Cardiac atrium fibroblast (primary cell): ENCODE data around the gene ADM2. TPM values are rescaled to one million over a fixed set of nuclear protein-coding genes. Genes with fewer than 3 reads are reported as not detected.

ENCODE experiments used
- total RNA-seq: library from RNA; depleted of rRNA; stranded (reverse); fragments of >200 nt; gene quantifications from 2 replicates; pipeline ENCODE4 v1.2.3, GENCODE V29; 2015

The ADM2 gene, protein sequence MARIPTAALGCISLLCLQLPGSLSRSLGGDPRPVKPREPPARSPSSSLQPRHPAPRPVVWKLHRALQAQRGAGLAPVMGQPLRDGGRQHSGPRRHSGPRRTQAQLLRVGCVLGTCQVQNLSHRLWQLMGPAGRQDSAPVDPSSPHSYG
- total RNA-seq, result 10.2 and 10.8 TPM in 2 replicates

DNA sequence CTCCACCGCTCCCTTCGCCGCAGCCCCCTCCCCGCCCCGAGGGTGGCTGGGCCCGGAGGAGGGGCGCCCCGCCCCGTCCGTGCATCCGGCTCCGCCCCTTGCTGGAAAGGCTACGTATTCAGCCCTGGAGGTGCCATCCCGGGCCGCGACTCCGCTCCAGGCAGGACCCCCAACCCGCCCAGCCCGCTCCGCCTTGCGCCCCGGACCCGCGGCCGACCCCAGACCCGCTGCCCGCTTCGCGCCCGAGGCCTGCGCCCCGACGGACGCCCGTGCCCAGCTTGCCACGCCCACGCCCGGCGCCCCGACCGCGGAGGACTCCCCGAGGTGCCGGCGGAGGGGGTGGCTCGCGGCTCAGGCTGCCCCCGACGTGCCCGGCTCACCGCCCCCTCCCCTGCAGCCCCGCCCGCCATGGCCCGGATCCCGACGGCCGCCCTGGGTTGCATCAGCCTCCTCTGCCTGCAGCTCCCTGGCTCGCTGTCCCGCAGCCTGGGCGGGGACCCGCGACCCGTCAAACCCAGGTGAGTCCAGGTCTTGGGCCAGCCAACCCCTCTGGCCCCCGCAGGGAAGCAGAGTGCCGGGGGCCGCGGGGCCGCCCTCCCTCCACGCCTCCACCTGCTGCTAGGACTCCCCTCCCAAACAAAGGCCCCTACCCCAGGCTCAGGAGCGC lies at the start of gene ADM2:
ADM2 (plus strand) TSS at position 104 of the 667 bp plus-strand sequence; CDS start at position 409, 305 bp downstream.

DNA sequence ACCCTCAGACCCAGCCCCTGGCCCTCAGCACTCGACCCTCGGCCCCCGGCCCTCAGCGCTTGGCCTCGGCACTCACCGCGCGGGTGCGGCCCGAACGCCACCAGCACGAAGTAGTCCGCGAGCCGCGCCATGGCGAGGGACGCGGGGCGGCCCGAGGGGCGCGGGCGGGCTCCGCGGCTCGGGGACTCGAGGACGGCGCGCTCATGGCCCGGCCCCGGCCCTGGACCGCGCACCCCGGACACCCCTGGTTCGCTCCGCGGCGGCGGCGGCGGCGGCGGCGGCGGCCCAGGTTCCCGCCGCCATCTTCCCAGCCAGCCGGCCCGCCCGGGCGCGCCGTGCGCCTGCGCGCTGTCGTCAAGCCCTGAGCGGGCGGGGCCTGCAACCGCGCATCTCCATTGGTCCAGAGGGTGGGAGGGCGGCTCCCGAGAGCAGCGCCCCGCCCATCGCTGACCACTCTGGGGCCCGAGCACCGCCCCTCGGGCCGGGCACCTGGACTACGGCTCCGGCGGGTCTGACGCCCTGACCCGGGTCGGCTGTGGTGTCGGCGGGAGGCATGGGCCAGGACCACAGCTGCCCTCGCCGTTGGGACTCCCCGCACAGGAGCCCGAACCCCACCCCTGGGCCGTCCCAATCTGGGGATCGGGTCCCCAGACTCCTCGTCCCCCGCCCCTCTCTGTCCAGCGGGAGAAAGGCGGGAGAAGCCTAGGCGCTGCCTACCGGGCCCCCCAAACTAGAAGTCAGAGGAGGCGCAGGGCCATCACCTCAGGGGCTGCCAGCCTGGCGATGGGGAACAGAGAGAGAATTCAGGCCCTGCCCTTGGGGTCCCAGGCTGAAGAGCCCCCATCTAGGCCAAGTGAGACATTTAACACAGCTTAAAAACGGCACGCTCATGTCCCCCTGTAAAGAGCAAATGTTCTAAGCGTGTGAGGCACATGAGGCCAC lies 6.4 kb upstream of the ADM2 start, which contains the start of gene SBF1:
SBF1 (minus strand) TSS at position 326 of the 942 bp plus-strand sequence; CDS start at position 131, 195 bp downstream.

DNA sequence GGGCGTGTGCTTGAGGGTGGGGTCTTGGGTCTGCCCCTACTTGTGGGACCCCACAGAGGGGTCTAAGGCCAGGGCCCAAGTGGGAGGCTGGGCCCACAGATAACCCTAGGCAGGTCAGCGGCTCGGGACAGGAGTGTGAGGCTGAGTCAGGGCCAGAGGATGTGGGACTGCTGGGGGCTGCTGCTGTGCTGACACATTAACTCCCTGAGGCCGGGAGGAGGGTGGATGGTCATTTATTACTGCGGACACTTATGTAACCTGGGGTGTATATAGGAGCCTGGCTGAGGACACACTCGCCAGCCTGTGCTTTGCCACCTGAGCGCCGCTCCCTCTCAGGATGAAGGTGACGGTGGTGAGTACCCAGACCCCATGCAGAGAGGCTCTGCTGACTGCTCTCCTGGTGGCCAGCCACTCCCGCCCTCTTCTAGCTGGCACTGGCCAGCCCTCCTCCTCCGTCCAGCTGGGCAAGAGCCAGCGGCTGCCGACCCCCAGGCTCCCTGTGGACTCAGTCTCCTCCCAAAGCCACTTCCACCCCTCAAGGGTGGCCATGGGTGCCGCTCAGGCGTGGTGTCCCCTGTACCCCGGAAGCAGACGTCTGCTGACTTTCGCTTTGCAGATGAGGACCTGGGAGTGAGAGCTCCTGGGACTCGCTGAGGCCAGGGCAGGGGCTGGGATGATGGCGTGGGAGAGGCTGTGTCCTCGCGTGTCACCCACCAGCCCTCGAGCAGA lies 5.4 kb downstream of the ADM2 start, which contains the start of gene MIOX:
MIOX (plus strand) TSS at position 299 of the 729 bp plus-strand sequence; CDS start at position 338, 39 bp downstream.

DNA sequence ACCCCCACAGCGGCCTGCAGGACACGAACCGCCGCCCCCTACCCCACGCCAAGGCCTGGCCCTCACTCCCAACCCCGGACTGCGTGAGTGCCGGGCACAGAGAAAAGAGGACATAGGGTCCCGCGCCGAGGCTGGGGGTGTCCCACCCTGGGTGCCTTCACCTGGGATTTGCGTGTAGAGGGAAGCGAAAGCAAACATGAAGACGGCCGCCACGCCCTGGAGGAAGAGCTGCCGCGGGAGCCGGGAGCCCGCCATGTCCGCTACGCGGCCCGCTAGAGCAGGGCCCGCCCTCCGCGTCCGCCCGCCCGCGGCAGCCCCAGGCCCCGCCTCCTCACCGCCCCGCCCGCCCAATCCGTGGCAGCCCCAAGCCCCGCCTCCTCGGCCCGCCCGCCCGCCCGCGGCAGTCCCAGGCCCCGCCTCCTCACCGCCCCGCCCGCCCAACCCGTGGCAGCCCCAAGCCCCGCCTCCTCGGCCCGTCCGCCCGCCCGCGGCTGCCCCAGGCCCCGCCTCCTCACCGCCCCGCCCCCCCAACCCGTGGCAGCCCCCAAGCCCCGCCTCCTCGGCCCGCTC lies 26.2 kb downstream of the ADM2 start, which contains the start of gene LMF2:
LMF2 (minus strand) TSS at position 282 of the 570 bp plus-strand sequence; CDS start at position 255, 27 bp downstream.

DNA sequence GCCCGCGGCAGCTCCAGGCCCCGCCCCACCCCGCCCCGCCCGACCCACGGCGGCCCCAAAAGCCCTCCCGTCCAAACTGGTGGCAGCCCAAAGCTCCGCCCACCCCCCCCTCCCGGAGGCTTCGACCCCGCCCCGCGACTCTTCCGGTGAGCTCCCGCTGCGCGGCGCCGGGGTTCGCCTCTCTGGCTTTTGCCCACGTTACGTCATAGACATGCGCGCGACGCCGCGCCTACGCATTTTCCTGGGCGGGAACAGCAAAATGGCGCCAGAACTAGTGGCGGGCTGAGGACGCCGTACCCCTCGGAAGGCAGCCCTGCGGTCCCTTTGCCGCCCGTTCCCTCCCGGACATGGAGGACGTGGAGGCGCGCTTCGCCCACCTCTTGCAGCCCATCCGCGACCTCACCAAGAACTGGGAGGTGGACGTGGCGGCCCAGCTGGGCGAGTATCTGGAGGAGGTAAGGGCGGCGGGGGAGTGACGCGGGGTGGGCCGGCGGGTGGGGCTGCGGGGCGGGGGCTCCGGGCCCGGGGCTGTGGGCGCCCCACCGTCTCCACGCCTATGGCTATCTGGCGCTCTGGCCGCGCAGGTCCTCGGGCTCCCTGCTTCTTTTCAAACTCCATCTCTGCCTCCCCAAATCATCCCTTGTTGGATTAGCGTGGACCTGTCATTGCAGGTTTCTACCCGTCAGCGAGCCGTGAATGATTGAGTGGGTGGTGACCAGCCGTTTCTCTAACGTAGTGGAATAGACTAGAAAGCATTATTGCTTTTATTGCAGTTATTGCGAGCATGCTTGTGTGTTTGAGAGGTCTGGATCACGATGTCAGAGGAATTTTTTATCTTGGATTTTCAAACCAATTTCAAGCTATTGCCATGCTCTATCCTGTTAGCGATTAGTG lies 26.9 kb downstream of the ADM2 start, which contains the start of gene NCAPH2:
NCAPH2 (plus strand) TSS at position 234 of the 894 bp plus-strand sequence; CDS start at position 348, 114 bp downstream.

DNA sequence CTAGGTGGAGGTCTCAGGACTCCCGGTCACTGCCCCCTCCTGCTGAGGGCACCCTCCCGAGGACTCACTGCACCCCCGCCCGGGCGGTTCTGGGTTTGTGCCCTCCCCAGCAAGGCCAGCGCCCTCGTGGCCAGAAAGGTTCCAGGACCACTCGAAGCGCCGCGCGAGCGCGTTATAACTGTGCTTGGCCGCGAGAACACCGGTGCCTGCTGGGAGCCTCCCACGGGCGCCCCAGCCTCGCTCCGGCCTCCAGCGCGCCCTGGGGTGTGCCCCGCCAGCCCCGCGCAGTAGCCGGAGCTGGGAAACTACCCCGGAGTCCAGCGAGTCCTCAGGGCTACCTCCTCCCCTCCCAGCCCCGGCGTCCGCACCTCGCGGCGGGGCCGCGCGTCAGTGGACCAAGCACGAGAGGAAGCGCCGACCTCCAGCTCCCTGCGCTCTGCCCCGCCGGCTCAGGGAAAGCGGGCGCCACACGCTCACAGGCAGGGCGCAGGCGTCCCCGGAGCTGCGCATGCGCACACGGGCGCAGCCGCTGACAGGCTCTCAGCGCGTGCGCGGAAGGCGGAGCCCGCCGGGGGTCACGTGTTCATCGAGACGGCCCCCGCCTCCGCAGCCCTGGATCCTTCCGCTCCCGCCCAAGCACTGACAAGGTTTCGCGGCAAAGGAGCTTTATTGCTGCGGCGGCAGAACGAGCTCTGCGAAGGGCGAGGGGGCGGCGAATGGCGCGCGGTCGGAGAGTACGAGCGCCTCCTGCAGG lies 43.9 kb downstream of the ADM2 start, which contains the start of gene SCO2:
SCO2 (minus strand) TSS at position 495 of the 754 bp plus-strand sequence. CDS start 1,187 bp downstream, outside the sequence.

DNA sequence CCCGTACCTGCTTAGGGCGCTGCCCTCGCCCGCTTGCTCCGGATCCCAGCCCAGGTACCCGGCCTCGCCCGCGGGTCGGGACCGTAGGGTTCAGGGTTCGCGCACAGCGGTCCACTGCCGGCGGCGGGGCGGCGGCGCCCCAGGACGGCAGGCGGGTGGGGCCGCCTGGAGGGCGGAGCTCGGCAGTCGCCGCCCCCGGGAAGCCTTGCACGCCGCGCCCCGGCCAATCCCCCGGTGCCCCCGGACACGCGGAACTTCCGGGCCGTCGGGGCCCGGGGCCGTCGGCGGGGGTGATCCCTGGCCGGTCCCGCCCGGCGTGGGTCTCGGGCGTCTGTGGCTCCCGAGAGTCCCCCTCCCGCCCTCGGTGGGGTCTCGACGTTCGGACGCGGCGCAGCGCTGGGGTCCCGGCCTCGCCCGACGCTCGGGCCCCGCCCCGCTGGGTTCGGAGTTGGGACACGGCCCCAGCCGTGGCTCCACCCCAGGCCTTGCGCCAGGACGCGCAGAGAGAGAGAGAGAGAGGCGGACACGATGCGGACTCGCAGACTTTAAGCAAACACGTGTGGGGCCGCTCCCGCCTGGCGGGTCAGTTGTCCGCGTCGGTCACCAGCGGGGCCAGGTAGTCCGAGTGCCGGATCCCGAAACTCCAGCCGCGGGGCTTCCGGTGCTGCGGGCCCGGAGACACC lies 48.7 kb downstream of the ADM2 start, which contains the start of gene TYMP:
TYMP (minus strand) TSS at position 116 of the 683 bp plus-strand sequence. CDS start 303 bp downstream, outside the sequence.

Other genes with a start within 250 kb of the ADM2 start
- 25.6 and 27.3 TPM in 2 replicates for gene TUBGCP6, start 236.5 kb upstream of the ADM2 start, total RNA-seq
- gene HDAC10, start 230.3 kb upstream of the ADM2 start, total RNA-seq, result 19.0 and 19.1 TPM in 2 replicates
- 37.4 and 43.9 TPM in 2 replicates for gene MAPK12, start 219.9 kb upstream of the ADM2 start, total RNA-seq
- 12.6 and 14.4 TPM in 2 replicates for gene MAPK11, start 211.2 kb upstream of the ADM2 start, total RNA-seq
- 84.8 and 155 TPM in 2 replicates for gene PLXNB2, start 173.9 kb upstream of the ADM2 start, total RNA-seq
- 0.81 and 4.5 TPM in 2 replicates for gene DENND6B, start 154.5 kb upstream of the ADM2 start, total RNA-seq
- 47.3 and 51.6 TPM in 2 replicates for gene PPP6R2, start 138.2 kb upstream of the ADM2 start, total RNA-seq
- 48.1 and 49.5 TPM in 2 replicates for gene SBF1, start 6.5 kb upstream of the ADM2 start, total RNA-seq
- not detected in 2 replicates for gene MIOX, start 5.3 kb downstream of the ADM2 start, total RNA-seq
- 92.3 and 98.9 TPM in 2 replicates for gene LMF2, start 26.2 kb downstream of the ADM2 start, total RNA-seq
- gene NCAPH2, start 26.7 kb downstream of the ADM2 start, total RNA-seq, result 20.0 and 24.9 TPM in 2 replicates
- 0.81 and 1.6 TPM in 2 replicates for gene SCO2, start 44.1 kb downstream of the ADM2 start, total RNA-seq
- 48.4 and 51.1 TPM in 2 replicates for gene TYMP, start 48.5 kb downstream of the ADM2 start, total RNA-seq
- gene KLHDC7B, start 64.4 kb downstream of the ADM2 start, total RNA-seq, result not detected in 2 replicates
- gene SYCE3, start 81.4 kb downstream of the ADM2 start, total RNA-seq, result not detected in 2 replicates
- gene CPT1B, start 96.9 kb downstream of the ADM2 start, total RNA-seq, result 1.8 TPM in 1 of 2 replicates, not detected in the other
- gene CHKB, start 101.3 kb downstream of the ADM2 start, total RNA-seq, result 19.1 and 22.9 TPM in 2 replicates
- gene MAPK8IP2, start 119.2 kb downstream of the ADM2 start, total RNA-seq, result 1.3 and 2.0 TPM in 2 replicates
- 73.8 and 77.8 TPM in 2 replicates for gene ARSA, start 146.6 kb downstream of the ADM2 start, total RNA-seq
- gene SHANK3, start 191.3 kb downstream of the ADM2 start, total RNA-seq, result 1.4 and 2.4 TPM in 2 replicates